ENCODE data around the gene ASRGL1.
A peak's percentile ranks its signal among the peaks of the same experiment; 100 is the strongest.
"Not testable (repeated sequence)": the region's sequence is repeated elsewhere in the genome, so short reads cannot be mapped to it uniquely, and the experiment has no call there.

ASRGL1 gene

GRCh38 chr11:62337303-62338181 lies at the start of gene ASRGL1:
Gene ASRGL1 (plus strand): TSS chr11:62337448. CDS start chr11:62337978, 530 bp downstream.
- FAIRE-seq (no peak), DNase-seq (ENCODE audit: insufficient read length, low spot score) (peak; percentile 55)

GRCh38 chr11:62295504-62295903 lies 41.7 kb upstream of the ASRGL1 start:
- no peak for DNase-seq (ENCODE audit: insufficient read length, low spot score)

GRCh38 chr11:62298975-62299374 lies 38.3 kb upstream of the ASRGL1 start, which contains the start of gene SCGB1D4:
Gene SCGB1D4 (minus strand): TSS chr11:62299075. CDS start chr11:62299010, 65 bp downstream.
- DNase-seq (ENCODE audit: insufficient read length, low spot score) (no peak), FAIRE-seq (no peak)

More at GRCh38 chr11:62295504-62295903, 41.7 kb upstream of the ASRGL1 start:
- FAIRE-seq, result no peak

GRCh38 chr11:62306227-62306626 lies 31.0 kb upstream of the ASRGL1 start:
- FAIRE-seq, result no peak

GRCh38 chr11:62307950-62308349 lies 29.3 kb upstream of the ASRGL1 start:
- FAIRE-seq (no peak), DNase-seq (ENCODE audit: insufficient read length, low spot score) (no peak)

More at GRCh38 chr11:62306227-62306626, 31.0 kb upstream of the ASRGL1 start:
- DNase-seq (ENCODE audit: insufficient read length, low spot score), result no peak

- DNase-seq (ENCODE audit: insufficient read length, low spot score) (no peak), FAIRE-seq (no peak)
Observed at GRCh38 chr11:62309991-62310390, 27.3 kb upstream of the ASRGL1 start.

GRCh38 chr11:62315431-62315830 lies 21.8 kb upstream of the ASRGL1 start:
- FAIRE-seq (no peak), DNase-seq (ENCODE audit: insufficient read length, low spot score) (no peak)

GRCh38 chr11:62322524-62322923 lies 14.7 kb upstream of the ASRGL1 start:
- no peak for DNase-seq (ENCODE audit: insufficient read length, low spot score)
- no peak for FAIRE-seq

- FAIRE-seq, result no peak
Observed at GRCh38 chr11:62324731-62325556, 12.3 kb upstream of the ASRGL1 start.

GRCh38 chr11:62325781-62326180 lies 11.5 kb upstream of the ASRGL1 start:
- DNase-seq (ENCODE audit: insufficient read length, low spot score); FAIRE-seq: not testable (repeated sequence)

More at GRCh38 chr11:62324731-62325556, 12.3 kb upstream of the ASRGL1 start:
- no peak for DNase-seq (ENCODE audit: insufficient read length, low spot score)

- FAIRE-seq; DNase-seq (ENCODE audit: insufficient read length, low spot score): not testable (repeated sequence)
Observed at GRCh38 chr11:62326719-62327118, 10.5 kb upstream of the ASRGL1 start.

- DNase-seq (ENCODE audit: insufficient read length, low spot score); FAIRE-seq: not testable (repeated sequence)
Observed at GRCh38 chr11:62327541-62327940, 9.7 kb upstream of the ASRGL1 start.

- FAIRE-seq; DNase-seq (ENCODE audit: insufficient read length, low spot score): not testable (repeated sequence)
Observed at GRCh38 chr11:62331264-62331663, 6.0 kb upstream of the ASRGL1 start.

GRCh38 chr11:62333768-62334167 lies 3.5 kb upstream of the ASRGL1 start:
- DNase-seq (ENCODE audit: insufficient read length, low spot score), result no peak
- no peak for FAIRE-seq

- not testable (repeated sequence) for FAIRE-seq; DNase-seq (ENCODE audit: insufficient read length, low spot score)
Observed at GRCh38 chr11:62336949-62337302, 322 bp upstream of the ASRGL1 start.

- FAIRE-seq, result no peak
- DNase-seq (ENCODE audit: insufficient read length, low spot score), result no peak
Observed at GRCh38 chr11:62338218-62338617, 970 bp downstream of the ASRGL1 start.

- FAIRE-seq (peak; percentile 40), DNase-seq (ENCODE audit: insufficient read length, low spot score) (no peak)
Observed at GRCh38 chr11:62340269-62340901, 3.1 kb downstream of the ASRGL1 start.

GRCh38 chr11:62341588-62341987 lies 4.3 kb downstream of the ASRGL1 start:
- FAIRE-seq, result no peak
- DNase-seq (ENCODE audit: insufficient read length, low spot score), result no peak

- not testable (repeated sequence) for FAIRE-seq; DNase-seq (ENCODE audit: insufficient read length, low spot score)
Observed at GRCh38 chr11:62343646-62344190, 6.5 kb downstream of the ASRGL1 start.

- FAIRE-seq (no peak), DNase-seq (ENCODE audit: insufficient read length, low spot score) (no peak)
Observed at GRCh38 chr11:62344210-62344609, 7.0 kb downstream of the ASRGL1 start.

All from GM19239 (cell line).